ENCODE results near the gene RAP1GAP2. TPM values are rescaled to one million over a fixed set of nuclear protein-coding genes. Genes with fewer than 3 reads are reported as not detected.
A peak's percentile ranks its signal among the peaks of the same experiment; 100 is the strongest.

RAP1GAP2 gene
- total RNA-seq, 1 donor = 2.9 TPM

- Histone ChIP-seq H3K27me3 (ENCODE audit: insufficient read depth, low read length) (no peaks in the 10 kb centered on the region), H3K9me3 (ENCODE audit: low read depth, low read length) (no peaks in the 10 kb centered on the region), H3K36me3 (ENCODE audit: insufficient read depth, low read length) (no peaks in the 10 kb centered on the region), H3K27ac (ENCODE audit: low read depth, low read length) (no peak overlapping the region), H3K4me2 (ENCODE audit: insufficient read depth, low read length) (no peak overlapping the region), H4K20me1 (ENCODE audit: insufficient read depth, low read length) (peaks cover 4% of the 10 kb centered on the region), H3K4me1 (ENCODE audit: insufficient read depth, low read length) (no peaks in the 10 kb centered on the region), H3K79me2 (ENCODE audit: insufficient read depth, low read length) (no peaks in the 10 kb centered on the region), H2AFZ (ENCODE audit: low read length) (no peak overlapping the region), H3K4me3 (ENCODE audit: insufficient read depth, low read length) (no peak overlapping the region)
- no peak for TF ChIP-seq CTCF (IDR thresholded peaks at IDR 0.05; ENCODE audit: extremely low read depth, low read depth, low read length)
- DNase-seq (ENCODE audit: insufficient read length, low spot score, missing footprints) = peak; percentile 48
Measured at GRCh38 chr17:2899906-2900305, 103.7 kb downstream of the RAP1GAP2 start.

GRCh38 chr17:2900842-2901241 lies 104.6 kb downstream of the RAP1GAP2 start:
- no peak overlapping the region for H3K4me2 ChIP-seq (ENCODE audit: insufficient read depth, low read length)
- no peak for TF ChIP-seq CTCF (IDR thresholded peaks at IDR 0.05; ENCODE audit: extremely low read depth, low read depth, low read length)
- no peak overlapping the region for H3K27ac ChIP-seq (ENCODE audit: low read depth, low read length)
- no peak overlapping the region for H2AFZ ChIP-seq (ENCODE audit: low read length)
- H3K27me3 ChIP-seq (ENCODE audit: insufficient read depth, low read length) = no peaks in the 10 kb centered on the region
- peak; percentile 42 for DNase-seq (ENCODE audit: insufficient read length, low spot score, missing footprints)
- H3K4me3 ChIP-seq (ENCODE audit: insufficient read depth, low read length) = no peak overlapping the region
- H4K20me1 ChIP-seq (ENCODE audit: insufficient read depth, low read length) = peaks cover 4% of the 10 kb centered on the region
- no peaks in the 10 kb centered on the region for H3K9me3 ChIP-seq (ENCODE audit: low read depth, low read length)
- no peaks in the 10 kb centered on the region for H3K4me1 ChIP-seq (ENCODE audit: insufficient read depth, low read length)
- H3K79me2 ChIP-seq (ENCODE audit: insufficient read depth, low read length) = no peaks in the 10 kb centered on the region
- no peaks in the 10 kb centered on the region for H3K36me3 ChIP-seq (ENCODE audit: insufficient read depth, low read length)

GRCh38 chr17:2901582-2901981 lies 105.3 kb downstream of the RAP1GAP2 start:
- no peaks in the 10 kb centered on the region for H3K9me3 ChIP-seq (ENCODE audit: low read depth, low read length)
- H2AFZ ChIP-seq (ENCODE audit: low read length) = no peak overlapping the region
- H3K4me1 ChIP-seq (ENCODE audit: insufficient read depth, low read length) = no peaks in the 10 kb centered on the region
- H3K27ac ChIP-seq (ENCODE audit: low read depth, low read length) = no peak overlapping the region
- no peaks in the 10 kb centered on the region for H3K27me3 ChIP-seq (ENCODE audit: insufficient read depth, low read length)
- peak; percentile 47 for DNase-seq (ENCODE audit: insufficient read length, low spot score, missing footprints)
- H3K4me2 ChIP-seq (ENCODE audit: insufficient read depth, low read length) = no peak overlapping the region
- H3K79me2 ChIP-seq (ENCODE audit: insufficient read depth, low read length) = no peaks in the 10 kb centered on the region
- no peaks in the 10 kb centered on the region for H3K36me3 ChIP-seq (ENCODE audit: insufficient read depth, low read length)
- TF ChIP-seq CTCF (IDR thresholded peaks at IDR 0.05; ENCODE audit: extremely low read depth, low read depth, low read length) = no peak
- no peak overlapping the region for H3K4me3 ChIP-seq (ENCODE audit: insufficient read depth, low read length)
- peaks cover 4% of the 10 kb centered on the region for H4K20me1 ChIP-seq (ENCODE audit: insufficient read depth, low read length)

GRCh38 chr17:2902546-2902945 lies 106.3 kb downstream of the RAP1GAP2 start:
- Histone ChIP-seq H4K20me1 (ENCODE audit: insufficient read depth, low read length) (peaks cover 4% of the 10 kb centered on the region), H3K27me3 (ENCODE audit: insufficient read depth, low read length) (no peaks in the 10 kb centered on the region)

More at GRCh38 chr17:2902546-2902945, 106.3 kb downstream of the RAP1GAP2 start:
- DNase-seq (ENCODE audit: insufficient read length, low spot score, missing footprints) = peak; percentile 35
- Histone ChIP-seq H3K4me1 (ENCODE audit: insufficient read depth, low read length) (no peaks in the 10 kb centered on the region), H3K4me3 (ENCODE audit: insufficient read depth, low read length) (no peak overlapping the region), H3K4me2 (ENCODE audit: insufficient read depth, low read length) (no peak overlapping the region), H2AFZ (ENCODE audit: low read length) (no peak overlapping the region), H3K36me3 (ENCODE audit: insufficient read depth, low read length) (no peaks in the 10 kb centered on the region), H3K27ac (ENCODE audit: low read depth, low read length) (no peak overlapping the region), H3K9me3 (ENCODE audit: low read depth, low read length) (no peaks in the 10 kb centered on the region), H3K79me2 (ENCODE audit: insufficient read depth, low read length) (no peaks in the 10 kb centered on the region)
- TF ChIP-seq CTCF (IDR thresholded peaks at IDR 0.05; ENCODE audit: extremely low read depth, low read depth, low read length) = no peak
